ENCODE data around the gene NELFE. TPM values are rescaled to one million over a fixed set of nuclear protein-coding genes. Genes with fewer than 3 reads are reported as not detected.

The NELFE gene
- total RNA-seq, 1 experiment from 2014 or later = 73.8 TPM

- TF ChIP-seq CTCF (IDR thresholded peaks at IDR 0.05) = no peak
These were observed 39.0 kb downstream of the NELFE start (continued) for GRCh38 chr6:31919624-31920303.

DNA sequence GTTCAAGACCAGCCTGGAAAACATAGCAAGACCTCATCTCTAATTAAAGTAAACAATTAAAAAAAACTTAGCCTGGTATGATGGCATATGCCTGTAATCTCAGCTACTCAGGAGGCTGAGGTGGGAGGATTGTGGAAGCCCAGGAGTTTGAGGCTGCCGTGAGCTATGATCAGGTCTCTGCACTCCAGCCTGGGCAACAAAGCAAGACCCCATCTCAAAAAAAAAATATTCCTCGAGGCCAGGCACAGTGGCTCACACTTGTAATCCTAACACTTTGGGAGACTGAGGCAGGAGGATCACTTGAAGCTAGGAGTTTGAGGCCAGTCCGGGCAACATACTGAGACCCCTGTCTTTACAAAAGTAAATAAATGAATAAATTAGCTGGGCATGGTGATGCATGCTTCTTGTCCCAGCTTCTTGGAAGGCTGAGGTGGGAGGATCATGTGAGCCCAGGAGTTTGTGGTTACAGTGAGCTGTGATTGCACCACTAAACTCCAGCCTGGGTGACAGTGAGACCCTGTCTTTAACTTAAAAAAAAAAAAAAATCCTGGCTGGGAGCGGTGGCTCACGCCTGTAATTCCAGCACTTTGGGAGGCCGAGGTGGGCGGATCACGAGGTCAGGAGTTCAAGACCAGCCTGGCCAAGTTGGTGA is 40.6 kb downstream of the NELFE start:
- ChIA-PET POLR2A (interaction anchor here (0.7 kb wide), 1 partner anchor 103 kb away, joined by 3 read pairs; the partner anchor contains the start of genes HSPA1A and HSPA1L), CTCF (interaction anchor here (0.9 to 2.3 kb wide), 3 partner anchors 16 to 127 kb away, joined by 3 to 12 read pairs (median 3); no protein-coding TSS in a partner anchor)
- DNase-seq (ENCODE audit: low spot score) (no peak), ATAC-seq (no peak)
- H3K4me3 Mint-ChIP-seq = no peak overlapping the region
- H3K27ac Mint-ChIP-seq = no peak overlapping the region
- no peaks in the 10 kb centered on the region; the same call in 1 of the 2 replicates for H3K27me3 Mint-ChIP-seq (ENCODE audit: low read depth)
- peaks cover 5% of the 10 kb centered on the region; the same call in 1 of the 2 replicates for H3K9me3 Mint-ChIP-seq
- TF ChIP-seq NR2C2 (CRISPR knock-in tag; IDR thresholded peaks at IDR 0.05) (no peak), CREM (CRISPR knock-in tag; IDR thresholded peaks at IDR 0.05) (no peak), TEAD4 (CRISPR knock-in tag; IDR thresholded peaks at IDR 0.05) (no peak), CTCF (IDR thresholded peaks at IDR 0.05) (no peak), ATF3 (CRISPR knock-in tag; conservative IDR thresholded peaks at IDR 0.05) (no peak), ZNF423 (CRISPR knock-in tag; IDR thresholded peaks at IDR 0.05) (no peak), TP53 (CRISPR knock-in tag; IDR thresholded peaks at IDR 0.05) (no peak), GABPB1 (CRISPR knock-in tag; IDR thresholded peaks at IDR 0.05) (no peak), NFYB (CRISPR knock-in tag; conservative IDR thresholded peaks at IDR 0.05; ENCODE audit: low read depth) (no peak)
- TF ChIP-seq, protein P1, sequence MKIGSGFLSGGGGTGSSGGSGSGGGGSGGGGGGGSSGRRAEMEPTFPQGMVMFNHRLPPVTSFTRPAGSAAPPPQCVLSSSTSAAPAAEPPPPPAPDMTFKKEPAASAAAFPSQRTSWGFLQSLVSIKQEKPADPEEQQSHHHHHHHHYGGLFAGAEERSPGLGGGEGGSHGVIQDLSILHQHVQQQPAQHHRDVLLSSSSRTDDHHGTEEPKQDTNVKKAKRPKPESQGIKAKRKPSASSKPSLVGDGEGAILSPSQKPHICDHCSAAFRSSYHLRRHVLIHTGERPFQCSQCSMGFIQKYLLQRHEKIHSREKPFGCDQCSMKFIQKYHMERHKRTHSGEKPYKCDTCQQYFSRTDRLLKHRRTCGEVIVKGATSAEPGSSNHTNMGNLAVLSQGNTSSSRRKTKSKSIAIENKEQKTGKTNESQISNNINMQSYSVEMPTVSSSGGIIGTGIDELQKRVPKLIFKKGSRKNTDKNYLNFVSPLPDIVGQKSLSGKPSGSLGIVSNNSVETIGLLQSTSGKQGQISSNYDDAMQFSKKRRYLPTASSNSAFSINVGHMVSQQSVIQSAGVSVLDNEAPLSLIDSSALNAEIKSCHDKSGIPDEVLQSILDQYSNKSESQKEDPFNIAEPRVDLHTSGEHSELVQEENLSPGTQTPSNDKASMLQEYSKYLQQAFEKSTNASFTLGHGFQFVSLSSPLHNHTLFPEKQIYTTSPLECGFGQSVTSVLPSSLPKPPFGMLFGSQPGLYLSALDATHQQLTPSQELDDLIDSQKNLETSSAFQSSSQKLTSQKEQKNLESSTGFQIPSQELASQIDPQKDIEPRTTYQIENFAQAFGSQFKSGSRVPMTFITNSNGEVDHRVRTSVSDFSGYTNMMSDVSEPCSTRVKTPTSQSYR (CRISPR knock-in tag; IDR thresholded peaks at IDR 0.05) = no peak
- TF ChIP-seq, protein P2, sequence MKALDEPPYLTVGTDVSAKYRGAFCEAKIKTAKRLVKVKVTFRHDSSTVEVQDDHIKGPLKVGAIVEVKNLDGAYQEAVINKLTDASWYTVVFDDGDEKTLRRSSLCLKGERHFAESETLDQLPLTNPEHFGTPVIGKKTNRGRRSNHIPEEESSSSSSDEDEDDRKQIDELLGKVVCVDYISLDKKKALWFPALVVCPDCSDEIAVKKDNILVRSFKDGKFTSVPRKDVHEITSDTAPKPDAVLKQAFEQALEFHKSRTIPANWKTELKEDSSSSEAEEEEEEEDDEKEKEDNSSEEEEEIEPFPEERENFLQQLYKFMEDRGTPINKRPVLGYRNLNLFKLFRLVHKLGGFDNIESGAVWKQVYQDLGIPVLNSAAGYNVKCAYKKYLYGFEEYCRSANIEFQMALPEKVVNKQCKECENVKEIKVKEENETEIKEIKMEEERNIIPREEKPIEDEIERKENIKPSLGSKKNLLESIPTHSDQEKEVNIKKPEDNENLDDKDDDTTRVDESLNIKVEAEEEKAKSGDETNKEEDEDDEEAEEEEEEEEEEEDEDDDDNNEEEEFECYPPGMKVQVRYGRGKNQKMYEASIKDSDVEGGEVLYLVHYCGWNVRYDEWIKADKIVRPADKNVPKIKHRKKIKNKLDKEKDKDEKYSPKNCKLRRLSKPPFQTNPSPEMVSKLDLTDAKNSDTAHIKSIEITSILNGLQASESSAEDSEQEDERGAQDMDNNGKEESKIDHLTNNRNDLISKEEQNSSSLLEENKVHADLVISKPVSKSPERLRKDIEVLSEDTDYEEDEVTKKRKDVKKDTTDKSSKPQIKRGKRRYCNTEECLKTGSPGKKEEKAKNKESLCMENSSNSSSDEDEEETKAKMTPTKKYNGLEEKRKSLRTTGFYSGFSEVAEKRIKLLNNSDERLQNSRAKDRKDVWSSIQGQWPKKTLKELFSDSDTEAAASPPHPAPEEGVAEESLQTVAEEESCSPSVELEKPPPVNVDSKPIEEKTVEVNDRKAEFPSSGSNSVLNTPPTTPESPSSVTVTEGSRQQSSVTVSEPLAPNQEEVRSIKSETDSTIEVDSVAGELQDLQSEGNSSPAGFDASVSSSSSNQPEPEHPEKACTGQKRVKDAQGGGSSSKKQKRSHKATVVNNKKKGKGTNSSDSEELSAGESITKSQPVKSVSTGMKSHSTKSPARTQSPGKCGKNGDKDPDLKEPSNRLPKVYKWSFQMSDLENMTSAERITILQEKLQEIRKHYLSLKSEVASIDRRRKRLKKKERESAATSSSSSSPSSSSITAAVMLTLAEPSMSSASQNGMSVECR (CRISPR knock-in tag; IDR thresholded peaks at IDR 0.05; ENCODE audit: borderline replicate concordance) = no peak
- H3K4me1 Mint-ChIP-seq = no peaks in the 10 kb centered on the region
- no peaks in the 10 kb centered on the region for H3K36me3 Mint-ChIP-seq
